GM21723 (cell line): ENCODE results near the gene CRYGA.

Experiments used
- ATAC-seq: cut with Tn5 transposase; IDR thresholded peaks from one replicate; pipeline ENCODE4 v1.9.1; 2021; ENCODE audit warnings: mild to moderate bottlenecking, moderate library complexity; ENCODE audit not compliant: unreplicated experiment

The CRYGA gene, protein sequence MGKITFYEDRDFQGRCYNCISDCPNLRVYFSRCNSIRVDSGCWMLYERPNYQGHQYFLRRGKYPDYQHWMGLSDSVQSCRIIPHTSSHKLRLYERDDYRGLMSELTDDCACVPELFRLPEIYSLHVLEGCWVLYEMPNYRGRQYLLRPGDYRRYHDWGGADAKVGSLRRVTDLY

GRCh38 chr2:208163489-208163888, at the start of gene CRYGA:
TSS of gene CRYGA (minus strand) at chr2:208163589. CDS start at chr2:208163556, 33 bp downstream.
- no peak for ATAC-seq

- ATAC-seq = no peak
Observed at GRCh38 chr2:208210688-208211451, 47.5 kb upstream of the CRYGA start.

DNA sequence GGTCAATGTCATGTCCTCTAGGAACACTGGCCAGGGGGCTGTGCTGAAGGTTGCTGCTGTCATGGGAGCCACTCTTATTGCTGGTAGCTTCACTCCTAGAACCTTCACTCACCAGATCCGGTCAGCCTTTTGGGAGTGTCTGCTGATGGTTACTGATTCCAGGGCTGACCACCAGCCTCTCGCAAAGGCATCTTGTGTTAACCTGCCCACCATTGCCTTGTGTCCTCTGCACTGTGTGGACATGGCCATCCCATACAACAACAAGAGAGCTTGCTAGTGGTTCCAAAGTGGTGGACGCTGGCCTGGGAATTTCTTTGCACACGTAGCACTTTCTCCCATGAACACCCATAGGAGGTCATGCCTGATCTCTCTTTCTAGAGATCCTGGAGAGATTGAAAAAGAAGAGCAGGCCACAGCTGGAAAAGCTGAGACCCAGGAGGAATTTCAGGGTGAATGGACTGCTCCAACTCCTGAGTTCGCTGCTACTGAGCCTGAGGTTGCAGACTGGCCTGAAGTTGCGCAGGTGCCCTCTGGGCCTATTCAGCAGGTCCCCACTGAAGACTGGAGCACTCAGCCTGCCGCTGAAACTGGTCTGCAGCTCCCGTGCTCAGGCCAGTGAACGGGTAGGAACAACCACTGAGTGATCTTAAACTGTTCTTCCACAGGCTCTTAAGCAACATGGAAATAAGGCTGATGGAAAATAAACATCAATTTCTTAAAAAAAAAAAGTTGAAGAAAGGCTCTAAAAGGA, 45.1 kb upstream of the CRYGA start:
- ATAC-seq = no peak

GRCh38 chr2:208207769-208208168, 44.4 kb upstream of the CRYGA start:
- ATAC-seq = no peak

DNA sequence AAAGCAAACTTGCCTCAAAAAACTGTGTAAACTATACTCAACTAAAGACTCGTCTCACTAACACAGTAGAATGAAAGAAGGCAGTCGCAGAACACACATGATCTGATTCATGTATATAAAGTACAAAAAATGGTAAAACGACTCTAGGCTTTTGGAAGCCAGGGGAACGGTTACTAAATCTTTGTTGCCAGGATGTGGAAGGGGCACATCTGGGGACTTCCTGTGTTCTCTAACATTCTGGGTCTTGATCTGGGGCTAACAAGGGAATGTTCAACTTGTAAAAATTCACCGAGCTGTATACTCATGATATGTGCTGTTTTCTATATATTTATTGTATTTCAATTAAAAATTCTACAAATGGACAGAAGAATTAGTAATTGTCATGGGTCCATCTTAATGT, 40.8 kb upstream of the CRYGA start:
- no peak for ATAC-seq

DNA sequence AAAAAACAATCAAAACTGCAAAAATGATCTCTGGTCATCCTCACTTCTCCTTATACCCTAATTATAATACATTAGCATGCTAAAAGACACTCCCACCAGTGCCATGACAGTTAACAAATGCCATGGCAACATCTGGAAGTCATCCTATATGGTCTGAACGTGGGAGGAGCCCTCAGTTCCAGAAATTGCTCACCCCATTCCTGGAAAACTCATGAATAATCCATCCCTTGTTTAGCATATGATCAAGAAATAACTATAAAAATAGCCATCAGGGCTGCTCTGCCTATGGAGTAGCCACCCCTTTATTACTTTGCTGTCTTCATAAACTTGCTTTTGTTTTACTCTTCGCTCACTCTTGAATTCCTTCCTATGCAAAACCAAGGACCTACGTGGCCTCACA, 32.1 kb upstream of the CRYGA start:
- ATAC-seq = no peak

DNA sequence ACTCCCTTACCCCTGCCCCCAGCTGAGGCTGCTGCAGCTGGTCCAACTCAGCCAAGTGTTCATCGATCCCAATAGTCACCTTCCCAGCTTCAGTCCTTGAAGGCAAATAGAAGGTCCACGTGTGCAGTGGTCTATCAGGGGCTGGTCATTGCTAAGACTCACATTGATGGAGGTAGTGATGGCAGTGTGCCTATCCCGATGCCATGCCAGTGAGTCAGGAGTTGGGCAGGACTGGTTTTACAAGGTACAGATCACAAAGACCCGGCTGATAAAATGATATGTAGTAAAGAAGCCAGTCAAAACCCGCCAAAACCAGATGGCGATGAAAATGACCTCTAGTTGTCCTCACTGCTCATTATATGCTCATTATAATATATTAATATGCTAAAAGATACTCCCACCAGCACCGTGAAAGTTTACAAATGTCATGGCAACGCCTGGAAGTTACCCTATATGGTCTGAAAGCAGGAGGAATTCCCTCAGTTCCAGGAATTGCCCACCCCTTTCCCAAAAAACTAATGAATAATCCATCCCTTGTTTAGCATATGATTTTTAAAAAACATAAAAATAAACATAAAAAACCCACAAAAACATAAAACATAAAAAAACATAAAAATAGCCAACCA, 29.3 kb upstream of the CRYGA start:
- ATAC-seq = no peak

DNA sequence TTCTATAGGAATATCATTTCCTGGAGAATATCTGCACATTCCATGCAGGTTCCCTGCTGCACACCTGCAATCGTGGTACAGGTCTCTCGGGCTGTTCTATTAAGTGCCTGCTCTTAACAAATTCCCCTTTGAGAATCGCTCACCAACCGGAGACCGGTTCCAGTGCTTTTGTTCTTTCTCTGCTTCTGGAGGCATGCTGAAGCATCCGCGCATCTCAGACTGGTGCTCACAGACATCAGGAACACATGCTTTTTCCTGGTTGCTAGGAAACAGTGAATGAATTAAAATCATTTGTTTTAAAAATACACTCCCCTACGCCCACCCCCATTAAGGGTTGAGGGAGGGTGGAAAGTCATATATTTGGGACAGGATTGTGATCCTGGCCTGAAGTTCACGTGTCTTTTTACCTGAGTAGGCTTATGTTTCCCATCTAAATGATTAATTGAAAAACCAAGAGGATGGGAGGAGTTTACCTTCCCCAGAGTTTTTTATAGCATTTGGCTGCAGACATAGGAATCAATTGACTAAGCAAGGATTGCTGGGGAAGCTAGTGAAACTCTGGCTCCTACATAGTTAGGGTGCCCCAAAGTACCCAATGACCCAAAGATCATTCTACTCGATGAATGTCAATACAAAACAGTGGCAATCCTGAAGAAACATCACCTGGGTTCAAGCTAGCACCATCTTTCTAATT, 26.6 kb upstream of the CRYGA start, which contains the start of gene C2orf80:
C2orf80 (minus strand) TSS at position 221 of the 694 bp plus-strand sequence. CDS start 3,044 bp downstream, outside the sequence.
- ATAC-seq = no peak

DNA sequence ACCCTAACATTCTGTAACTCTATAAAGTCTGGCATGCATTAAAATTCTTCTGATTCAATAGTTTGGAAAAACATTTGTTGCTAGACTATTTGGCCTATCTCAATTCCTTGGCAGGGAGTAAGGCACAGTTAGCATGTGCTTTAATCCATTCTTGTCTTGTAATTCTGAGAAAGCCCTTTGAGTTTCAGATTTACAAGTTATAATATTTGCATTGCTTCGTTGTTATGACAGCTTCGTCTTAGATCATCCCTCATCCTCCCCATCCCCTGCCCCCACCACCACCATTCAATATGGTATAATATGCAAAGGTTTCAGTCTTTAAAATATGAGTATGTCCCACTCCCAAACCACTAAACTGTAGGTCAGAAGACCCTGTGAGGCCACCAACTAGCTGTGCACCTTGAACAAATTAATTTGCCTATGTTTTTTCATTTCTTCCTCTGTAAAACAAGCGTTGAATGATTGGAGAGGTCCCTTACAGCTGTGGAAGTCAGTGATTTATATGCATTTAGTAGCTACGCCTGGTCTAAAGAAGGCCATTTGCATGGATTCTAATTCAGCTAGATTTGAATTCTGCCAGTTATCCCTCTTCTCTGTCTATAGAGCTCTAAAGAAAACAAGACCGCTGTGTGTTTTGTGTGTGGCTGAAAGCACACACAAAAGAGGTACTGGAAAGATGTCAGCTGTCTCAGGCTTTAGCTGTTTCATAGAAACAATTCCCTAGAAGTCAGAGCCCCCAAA, 25.9 kb upstream of the CRYGA start:
- ATAC-seq = no peak

GRCh38 chr2:208186893-208187292, 23.5 kb upstream of the CRYGA start:
- ATAC-seq = no peak

DNA sequence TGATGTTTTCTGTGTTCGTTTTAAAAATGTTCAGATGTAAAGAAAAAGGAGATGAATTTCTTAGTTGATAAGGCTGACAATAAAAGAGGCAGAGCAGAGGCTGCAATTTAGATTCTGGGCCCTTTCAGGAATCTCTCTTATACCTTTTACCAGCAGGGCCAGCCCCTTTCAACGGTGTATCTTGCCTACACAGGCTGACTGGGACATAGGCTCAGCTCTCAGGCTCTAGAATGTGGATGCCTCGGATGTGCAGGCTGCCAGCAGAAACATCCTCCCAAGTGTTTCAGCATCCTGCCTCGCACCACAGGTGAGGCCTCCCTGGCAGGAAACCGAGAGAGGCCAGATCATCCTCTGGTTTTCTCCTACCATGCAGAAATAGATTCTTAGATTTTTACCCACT, 23.1 kb upstream of the CRYGA start:
- ATAC-seq = no peak

- no peak for ATAC-seq
Observed at GRCh38 chr2:208183972-208184705, 20.8 kb upstream of the CRYGA start.

DNA sequence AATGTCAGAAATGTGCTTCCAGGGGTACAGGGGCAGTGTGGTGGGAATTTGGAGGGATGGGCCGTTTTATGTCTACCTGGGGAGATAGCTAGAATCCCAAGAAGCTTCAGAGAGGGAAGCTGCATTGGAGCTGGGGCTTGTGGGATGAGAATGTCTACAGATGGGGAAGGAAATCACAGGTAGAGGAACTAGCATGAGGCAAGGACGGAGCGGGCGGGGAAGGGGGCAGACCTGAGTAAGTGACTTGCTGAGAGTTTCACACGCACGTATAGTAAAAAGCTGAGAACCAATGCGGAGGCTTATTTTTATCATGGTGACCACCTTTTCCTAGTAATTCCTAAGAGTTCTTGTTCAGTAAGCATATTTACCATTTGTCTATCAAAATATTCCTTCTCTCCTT, 20.1 kb upstream of the CRYGA start:
- ATAC-seq = no peak

GRCh38 chr2:208182835-208183234, 19.4 kb upstream of the CRYGA start:
- no peak for ATAC-seq

GRCh38 chr2:208179028-208179609, 15.7 kb upstream of the CRYGA start:
- no peak for ATAC-seq

GRCh38 chr2:208175840-208176153, 12.4 kb upstream of the CRYGA start:
- ATAC-seq = no peak

DNA sequence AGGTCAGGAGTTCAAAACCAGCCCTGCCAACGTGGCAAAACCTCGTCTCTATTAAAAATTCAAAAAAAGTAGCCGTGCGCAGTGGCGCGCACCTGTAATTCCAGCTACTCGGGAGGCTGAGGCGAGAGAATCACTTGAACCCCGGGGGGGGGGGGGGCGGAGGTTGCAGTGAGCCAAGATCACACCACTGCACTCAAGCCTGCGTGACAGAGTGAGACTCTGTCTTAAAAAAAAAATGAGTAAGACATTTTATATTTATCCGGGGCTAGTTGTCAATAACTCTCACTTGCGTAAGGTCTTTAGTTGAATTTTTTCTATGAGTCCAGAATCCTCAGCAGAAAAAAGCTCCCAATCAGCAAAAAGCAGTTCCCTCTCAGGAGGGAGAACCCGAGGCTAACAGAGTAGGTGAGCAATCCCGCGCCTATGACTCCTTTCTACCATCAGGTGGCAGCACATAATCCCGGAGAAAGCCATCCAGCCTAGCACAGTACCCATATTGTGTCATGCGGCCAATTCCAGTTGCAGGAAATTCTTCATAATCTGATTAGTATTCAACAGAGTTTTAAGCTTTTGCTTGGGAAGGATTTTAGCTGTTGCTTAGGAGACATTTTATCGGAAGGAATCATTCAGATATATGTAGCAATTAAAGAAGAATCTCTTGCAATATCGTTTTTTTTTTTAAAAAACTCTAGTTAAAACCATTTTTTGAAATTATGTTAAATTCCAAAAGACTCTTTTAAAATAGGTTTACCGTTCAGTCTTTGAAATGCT, 11.9 kb upstream of the CRYGA start:
- peak; percentile 98 for ATAC-seq

DNA sequence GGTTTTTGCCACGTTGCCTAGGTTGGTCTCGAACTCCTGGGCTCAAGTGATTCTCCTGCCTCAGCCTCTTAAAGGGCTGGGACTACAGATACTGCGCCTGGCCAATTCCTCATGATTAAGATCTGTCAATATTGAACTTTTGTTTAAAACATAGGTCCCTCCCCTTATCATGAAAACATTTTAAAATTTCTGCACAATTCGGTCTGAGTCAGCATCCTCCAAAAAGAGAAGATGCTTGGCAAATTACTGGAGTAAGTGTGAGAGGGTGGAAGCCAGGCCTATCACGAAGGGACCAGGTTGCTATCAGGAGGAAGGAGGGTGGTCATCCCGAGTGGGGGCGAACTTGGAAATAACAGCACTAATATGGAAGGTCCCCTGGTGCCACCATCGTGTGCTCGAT, 10.8 kb upstream of the CRYGA start:
- no peak for ATAC-seq
